Endothelial cell of umbilical vein (primary cell): ENCODE results near the gene NADSYN1.

ENCODE experiments used
- CTCF ChIP-seq, 2 donors: IDR thresholded peaks; 1 replicate in 1 of 2; 2 replicates in 1 of 2; pipeline ENCODE4 v1.5.1; 2011; ENCODE audit warnings: low read length in 2 of 2, mild to moderate bottlenecking in 2 of 2, moderate library complexity in 2 of 2, control low read depth in 1 of 2, inconsistent platforms in 1 of 2, low read depth in 1 of 2; ENCODE audit not compliant: insufficient read depth in 1 of 2; ENCODE audit errors: extremely low read depth in 1 of 2
- EZH2 ChIP-seq: IDR thresholded peaks from 2 replicates; pipeline ENCODE4 v1.6.1; 2012; ENCODE audit warnings: borderline replicate concordance, low read depth, mild to moderate bottlenecking, moderate library complexity, low read length, inconsistent platforms; ENCODE audit not compliant: severe bottlenecking
- FOS ChIP-seq: IDR thresholded peaks from 2 replicates; pipeline ENCODE4 v1.6.1; 2011; ENCODE audit warnings: mild to moderate bottlenecking, low read length, moderate library complexity, borderline replicate concordance; ENCODE audit not compliant: insufficient read depth
- GATA2 ChIP-seq: IDR thresholded peaks from 2 replicates; pipeline ENCODE4 v1.7.0; 2011; ENCODE audit warnings: low read depth, mild to moderate bottlenecking, moderate library complexity, mixed read lengths, low read length; ENCODE audit not compliant: insufficient read length, insufficient read depth
- JUN ChIP-seq: IDR thresholded peaks from 2 replicates; pipeline ENCODE4 v1.6.1; 2011; ENCODE audit warnings: borderline replicate concordance, low read depth; ENCODE audit not compliant: insufficient read length, insufficient read depth
- MAX ChIP-seq: IDR thresholded peaks from 2 replicates; pipeline ENCODE4 v1.6.1; 2011; ENCODE audit not compliant: insufficient read depth, insufficient read length
- MYC ChIP-seq: IDR thresholded peaks from one replicate; pipeline ENCODE4 v1.6.1; 2011; ENCODE audit warnings: mild to moderate bottlenecking, low read depth, low read length
- POLR2A ChIP-seq: IDR thresholded peaks from 2 replicates; pipeline ENCODE4 v1.6.1; 2012; ENCODE audit warnings: low read depth, mild to moderate bottlenecking, control low read depth, low read length
- POLR2AphosphoS5 ChIP-seq: IDR thresholded peaks from 2 replicates; pipeline ENCODE4 v1.6.1; 2012; ENCODE audit warnings: low read depth, mild to moderate bottlenecking, control low read depth, low read length, moderate library complexity; ENCODE audit not compliant: insufficient read depth

DNA sequence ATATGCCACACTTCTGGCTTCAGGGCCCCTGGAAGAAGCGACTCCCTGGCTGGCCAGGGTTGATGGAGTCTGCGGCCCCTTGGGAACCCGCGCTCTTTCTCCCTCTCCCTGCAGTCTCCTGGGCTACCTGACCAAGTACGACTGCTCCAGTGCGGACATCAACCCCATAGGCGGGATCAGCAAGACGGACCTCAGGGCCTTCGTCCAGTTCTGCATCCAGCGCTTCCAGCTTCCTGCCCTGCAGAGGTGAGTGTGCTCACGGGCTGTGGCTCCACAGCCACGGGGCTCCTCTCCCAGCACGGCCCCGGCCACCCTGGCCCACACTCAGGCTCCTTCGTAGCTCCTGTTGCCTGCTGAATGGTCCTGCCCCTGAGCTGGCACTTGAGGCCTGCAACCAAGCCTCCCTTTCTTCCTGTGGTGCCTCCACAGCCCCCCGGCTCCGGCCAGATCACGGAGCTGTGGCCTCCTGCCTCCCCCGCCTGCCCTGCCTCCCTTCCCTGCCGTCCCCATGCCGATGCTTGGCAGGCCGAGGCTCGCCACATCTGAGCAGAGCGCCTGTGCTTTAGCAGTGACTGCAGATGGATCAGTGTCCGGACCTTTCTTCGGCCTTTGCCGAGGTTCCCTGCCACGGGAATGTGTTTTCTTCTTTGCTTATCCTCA, 37.9 kb downstream of the NADSYN1 start:
- no peak for TF ChIP-seq CTCF (IDR thresholded peaks at IDR 0.05; ENCODE audit: extremely low read depth in 1 of 2, insufficient read depth in 1 of 2, low read depth in 1 of 2, low read length in 2 of 2)
- no peak for TF ChIP-seq MAX
- no peak for TF ChIP-seq POLR2AphosphoS5
- no peak for TF ChIP-seq POLR2A
- TF ChIP-seq EZH2, result no peak
- TF ChIP-seq MYC, result no peak
- TF ChIP-seq GATA2, result no peak
- no peak for TF ChIP-seq FOS
- no peak for TF ChIP-seq JUN
